HCT116 (cell line): ENCODE results near the gene TMEM164. TPM values are rescaled to one million over a fixed set of nuclear protein-coding genes. Genes with fewer than 3 reads are reported as not detected.

ENCODE experiments used
- ATAC-seq: fragments of 200-7000 bp; cut with Tn5 transposase; 2 replicates; pipeline ENCODE4 v1.9.1; 2020; ENCODE audit warnings: mild to moderate bottlenecking, moderate library complexity
- BruUV-seq: library from RNA; stranded (reverse); fragments of 400-500 nt; replicated peaks from 2 replicates; lab custom pipeline; 2021; lab: Mats Ljungman, UMichigan
- CTCF ChIA-PET: fragments of 300-600 bp; sonication (Branson Sonifier 250); formaldehyde crosslinking; loops from one replicate; lab custom pipeline; 2021; ENCODE audit warnings: antibody characterized with exemption; lab: Charles Lee
- POLR2A ChIA-PET: fragments of 300-600, 350-600 bp; sonication (Branson Sonifier 250); formaldehyde crosslinking; loops from one replicate; lab custom pipeline; 2021; ENCODE audit warnings: antibody characterized with exemption; lab: Charles Lee
- RAD21 ChIA-PET, 2 experiments: fragments of 300-600 bp; sonication (Branson Sonifier 250); formaldehyde crosslinking; loops; one replicate each; lab custom pipeline; 2023; ENCODE audit warnings: low total read pairs in 2 of 2; ENCODE audit not compliant: uncharacterized antibody in 2 of 2, unreplicated experiment in 2 of 2, low non-redundant PET in 1 of 2; lab: Charles Lee
- DNase-seq: peaks from one replicate; pipeline ENCODE4 v3.0.0-alpha.2; 2010; ENCODE audit warnings: low read depth, low spot score
- H2AFZ ChIP-seq: fragments of 200-600 bp; shearing (Covaris generic), sonication (generic); 2 replicates; pipeline ENCODE4 v1.6.1; 2017; ENCODE audit warnings: low read depth, mixed run types, mixed read lengths, antibody characterized with exemption, low read length; ENCODE audit not compliant: poor library complexity, severe bottlenecking
- H3K27ac ChIP-seq: 2 replicates; pipeline ENCODE4 v1.5.1; 2012; ENCODE audit warnings: low read depth, low read length
- H3K27me3 ChIP-seq: fragments of 200-600 bp; sonication (generic); 2 replicates; pipeline ENCODE4 v1.6.1; 2016; ENCODE audit warnings: mixed run types, low read length, mixed read lengths; ENCODE audit not compliant: insufficient read depth
- H3K36me3 ChIP-seq, 2 experiments: fragments of 200-500 bp in 1 of 2; fragments of 200-600 bp in 1 of 2; sonication (Bioruptor generic) in 1 of 2; sonication (generic) in 1 of 2; 2 replicates each; pipeline versions ENCODE4 v1.5.1 to v1.6.1; 2014 to 2016; ENCODE audit warnings: low read length in 2 of 2, inconsistent platforms in 1 of 2, mixed read lengths in 1 of 2, mixed run types in 1 of 2; ENCODE audit not compliant: insufficient read depth in 2 of 2, control insufficient read depth in 1 of 2
- H3K4me1 ChIP-seq, 2 experiments: fragments of 200-600 bp in 1 of 2; sonication (generic) in 1 of 2; 2 replicates each; pipeline versions ENCODE4 v1.5.1 to v1.6.1; 2012 to 2017; ENCODE audit warnings: low read length in 2 of 2, inconsistent platforms in 1 of 2, mild to moderate bottlenecking in 1 of 2, mixed read lengths in 1 of 2, mixed run types in 1 of 2, moderate library complexity in 1 of 2; ENCODE audit not compliant: insufficient read depth in 2 of 2, control insufficient read depth in 1 of 2
- H3K4me2 ChIP-seq: fragments of 200-600 bp; sonication (generic); 2 replicates; pipeline ENCODE4 v1.6.1; 2017; ENCODE audit warnings: mixed run types, low read length, mixed read lengths
- H3K4me3 ChIP-seq, 2 experiments: fragments of 200-600 bp in 1 of 2; sonication (generic) in 1 of 2; replicated peaks in 1 of 2; 2 replicates each; pipeline ENCODE4 v1.5.1; 2011 to 2016; ENCODE audit warnings: low read length in 2 of 2, control low read depth in 1 of 2, low read depth in 1 of 2, mild to moderate bottlenecking in 1 of 2, mixed read lengths in 1 of 2, mixed run types in 1 of 2
- H3K79me2 ChIP-seq: fragments of 200-600 bp; sonication (generic); 2 replicates; pipeline ENCODE4 v1.6.1; 2017; ENCODE audit warnings: mild to moderate bottlenecking, mixed run types, low read length, moderate library complexity, mixed read lengths; ENCODE audit not compliant: insufficient read depth
- H3K9ac ChIP-seq: fragments of 200-600 bp; sonication (generic); 2 replicates; pipeline ENCODE4 v1.6.1; 2016; ENCODE audit warnings: low read length, mixed read lengths
- H3K9me2 ChIP-seq: fragments of 200-600 bp; sonication (generic), shearing (Covaris generic); 2 replicates; pipeline ENCODE4 v1.6.1; 2017; ENCODE audit warnings: mixed run types, mild to moderate bottlenecking, moderate library complexity; ENCODE audit not compliant: insufficient read depth
- H3K9me3 ChIP-seq, 2 experiments: fragments of 200-500 bp in 1 of 2; fragments of 200-600 bp in 1 of 2; sonication (Bioruptor generic) in 1 of 2; sonication (generic) in 1 of 2; 2 replicates each; pipeline ENCODE4 v1.6.1; 2014 to 2017; ENCODE audit warnings: low read length in 2 of 2, mixed read lengths in 2 of 2, inconsistent platforms in 1 of 2, low read depth in 1 of 2, mild to moderate bottlenecking in 1 of 2, mixed run types in 1 of 2, moderate library complexity in 1 of 2; ENCODE audit not compliant: control insufficient read depth in 1 of 2, insufficient read depth in 1 of 2
- H4K20me1 ChIP-seq: fragments of 200-600 bp; sonication (generic), shearing (Covaris generic); 2 replicates; pipeline ENCODE4 v1.6.1; 2017; ENCODE audit warnings: mixed run types, mild to moderate bottlenecking, moderate library complexity; ENCODE audit not compliant: insufficient read depth
- ATF3 ChIP-seq: IDR thresholded peaks from 2 replicates; pipeline ENCODE4 v1.6.1; 2012
- CEBPB ChIP-seq: IDR thresholded peaks from 2 replicates; pipeline ENCODE4 v1.6.1; 2012; ENCODE audit warnings: low read depth
- EGR1 ChIP-seq: IDR thresholded peaks from 2 replicates; pipeline ENCODE4 v1.6.1; 2012; ENCODE audit warnings: low read depth
- FOSL1 ChIP-seq: IDR thresholded peaks from 2 replicates; pipeline ENCODE4 v1.6.1; 2012; ENCODE audit warnings: low read depth
- JUND ChIP-seq: IDR thresholded peaks from 2 replicates; pipeline ENCODE4 v1.6.1; 2012
- MAX ChIP-seq: IDR thresholded peaks from 2 replicates; pipeline ENCODE4 v1.6.1; 2012
- POLR2A ChIP-seq: IDR thresholded peaks from 2 replicates; pipeline ENCODE4 v1.7.0; 2011; ENCODE audit warnings: borderline replicate concordance; ENCODE audit not compliant: insufficient read depth, insufficient read length; ENCODE audit errors: extremely low read depth
- RAD21 ChIP-seq: IDR thresholded peaks from 2 replicates; pipeline ENCODE4 v1.6.1; 2012; ENCODE audit warnings: low read depth, mild to moderate bottlenecking
- REST ChIP-seq: IDR thresholded peaks from 2 replicates; pipeline ENCODE4 v1.6.1; 2012; ENCODE audit warnings: low read depth
- SP1 ChIP-seq: IDR thresholded peaks from 2 replicates; pipeline ENCODE4 v1.6.1; 2012; ENCODE audit warnings: low read depth
- SRF ChIP-seq: IDR thresholded peaks from 2 replicates; pipeline ENCODE4 v1.6.1; 2012; ENCODE audit warnings: low read depth
- ZBTB33 ChIP-seq: IDR thresholded peaks from 2 replicates; pipeline ENCODE4 v1.6.1; 2011; ENCODE audit warnings: mild to moderate bottlenecking, low read length, moderate library complexity; ENCODE audit not compliant: insufficient replicate concordance; ENCODE audit errors: extremely low read depth
- ZNF274 ChIP-seq: fragments of 200-500 bp; sonication (Bioruptor generic); IDR thresholded peaks from 2 replicates; pipeline ENCODE4 v1.6.1; 2014; ENCODE audit warnings: mild to moderate bottlenecking, low read depth, low read length, inconsistent platforms
- intact Hi-C: fragments of 100-400 bp; cut with micrococcal nuclease; formaldehyde crosslinking; loops from 2 replicates; pipeline ENCODE4 v1.10.0; 2022
- total RNA-seq: library from RNA; stranded (reverse); gene quantifications from one replicate; pipeline ENCODE4 v1.2.1, GENCODE V29; 2021; ENCODE audit not compliant: unreplicated experiment

The TMEM164 gene
- total RNA-seq, 1 experiment from 2014 or later, result 18.7 TPM

GRCh38 chrX:110066488-110067225, 63.7 kb downstream of the TMEM164 start:
- ChIA-PET POLR2A (no interaction called here), CTCF (no interaction called here)
- no peaks in the 10 kb centered on the region for H3K9me2 ChIP-seq
- H3K36me3 ChIP-seq, result no peaks in the 10 kb centered on the region
- H4K20me1 ChIP-seq, result no peaks in the 10 kb centered on the region
- H3K79me2 ChIP-seq, result no peaks in the 10 kb centered on the region
- no peak overlapping the region for H2AFZ ChIP-seq
- no peaks in the 10 kb centered on the region for H3K9me3 ChIP-seq
- H3K27me3 ChIP-seq, result no peaks in the 10 kb centered on the region
- H3K4me1 ChIP-seq, result no peaks in the 10 kb centered on the region
- H3K27ac ChIP-seq, result no peak overlapping the region
- no peak overlapping the region for H3K9ac ChIP-seq
- no peak overlapping the region for H3K4me3 ChIP-seq
- intact Hi-C loops, result no loop called here
- TF ChIP-seq SP1 (no peak), ZNF274 (no peak), SRF (no peak), CEBPB (no peak), EGR1 (no peak), ZBTB33 (no peak), REST (no peak), POLR2A (no peak), JUND (no peak), MAX (no peak), RAD21 (no peak), ATF3 (no peak), FOSL1 (no peak)
- TF ChIP-seq, all 23 proteins: peak for 0
- DNase-seq (no peak), ATAC-seq (no peak)
- RAD21 ChIA-PET, result no interaction called here
- BruUV-seq, result no TSS peak
- no peak overlapping the region for H3K4me2 ChIP-seq
